B cell (primary cell): Measurements from ENCODE around the gene PBX1. TPM values are rescaled to one million over a fixed set of nuclear protein-coding genes. Genes with fewer than 3 reads are reported as not detected.

Experiments used
- ATAC-seq: fragments of 200-7000 bp; cut with Tn5 transposase; one replicate; pipeline ENCODE4 v1.10.0; 2021; ENCODE audit warnings: low read depth, mild to moderate bottlenecking, moderate number of reproducible peaks, moderate library complexity
- CTCF ChIA-PET: fragments of 350-600 bp; sonication (Branson Sonifier 250); formaldehyde crosslinking; loops from one replicate; lab custom pipeline; 2021; ENCODE audit warnings: antibody characterized with exemption, inconsistent platforms; lab: Charles Lee
- POLR2A ChIA-PET: fragments of 350-600 bp; sonication (Branson Sonifier 250); formaldehyde crosslinking; loops from one replicate; lab custom pipeline; 2021; ENCODE audit warnings: antibody characterized with exemption; lab: Charles Lee
- DNase-seq: peaks from one replicate; pipeline ENCODE4 v3.0.0; 2013
- H2AFZ ChIP-seq: 2 replicates; pipeline ENCODE4 v1.6.1; 2012; ENCODE audit warnings: mild to moderate bottlenecking, low read depth, low read length; ENCODE audit not compliant: insufficient read depth, poor library complexity, severe bottlenecking
- H3K27ac ChIP-seq, 2 donors: 1 replicate in 1 of 2; 2 replicates in 1 of 2; pipeline ENCODE4 v1.5.1; 2012 to 2013; ENCODE audit warnings: low read length in 2 of 2, mild to moderate bottlenecking in 2 of 2, moderate library complexity in 1 of 2
- H3K27me3 ChIP-seq, 4 experiments: fragments of 200-600 bp in 1 of 4; sonication (generic) in 1 of 4; replicated peaks in 1 of 4; 1 replicate in 2 of 4; 2 replicates in 2 of 4; pipeline versions ENCODE4 v1.6.1 to v1.7.0; 2013 to 2016; ENCODE audit warnings: low read length in 3 of 4, mild to moderate bottlenecking in 2 of 4, mixed read lengths in 1 of 4, moderate library complexity in 1 of 4; ENCODE audit not compliant: insufficient read depth in 4 of 4, control insufficient read depth in 3 of 4; ENCODE audit errors: control extremely low read depth in 1 of 4
- H3K36me3 ChIP-seq, 2 experiments: replicated peaks in 1 of 2; 1 replicate in 1 of 2; 2 replicates in 1 of 2; pipeline versions ENCODE4 v1.6.1 to v1.7.1; 2013; ENCODE audit warnings: low read length in 1 of 2; ENCODE audit not compliant: insufficient read depth in 2 of 2, control insufficient read depth in 1 of 2; ENCODE audit errors: control extremely low read depth in 1 of 2, extremely low read depth in 1 of 2
- H3K4me1 ChIP-seq, 2 donors: fragments of 200-600 bp in 1 of 2; sonication (generic) in 1 of 2; 1 replicate in 1 of 2; 2 replicates in 1 of 2; pipeline versions ENCODE4 v1.5.1 to v1.6.1; 2013 to 2017; ENCODE audit warnings: low read length in 2 of 2; ENCODE audit not compliant: control insufficient read depth in 2 of 2, insufficient read depth in 2 of 2
- H3K4me2 ChIP-seq: replicated peaks from 2 replicates; pipeline ENCODE3; 2012; ENCODE audit warnings: mild to moderate bottlenecking, low read depth, low read length; ENCODE audit not compliant: poor library complexity, severe bottlenecking
- H3K4me3 ChIP-seq, 5 experiments: fragments of 200-600 bp in 1 of 5; sonication (generic) in 1 of 5; 1 replicate in 3 of 5; 2 replicates in 2 of 5; pipeline versions ENCODE4 v1.5.1 to v1.7.0; 2011 to 2016; ENCODE audit warnings: low read length in 4 of 5, mild to moderate bottlenecking in 4 of 5, low read depth in 2 of 5, control low read depth in 1 of 5, moderate library complexity in 1 of 5; ENCODE audit not compliant: insufficient read depth in 1 of 5; ENCODE audit errors: control extremely low read depth in 1 of 5, extremely low read depth in 1 of 5
- H3K79me2 ChIP-seq: fragments of 200-600 bp; sonication (generic); one replicate; pipeline ENCODE4 v1.6.0; 2016; ENCODE audit warnings: low read length; ENCODE audit not compliant: control insufficient read depth, insufficient read depth
- H3K9ac ChIP-seq: fragments of 200-600 bp; sonication (generic); 2 replicates; pipeline ENCODE4 v1.6.1; 2017; ENCODE audit warnings: mild to moderate bottlenecking, low read length, moderate library complexity
- H3K9me3 ChIP-seq, 3 donors: one replicate each; pipeline versions ENCODE4 v1.6.1 to v1.7.1; 2013; ENCODE audit warnings: low read length in 2 of 3; ENCODE audit not compliant: control insufficient read depth in 2 of 3, insufficient read depth in 1 of 3; ENCODE audit errors: control extremely low read depth in 1 of 3
- H4K20me1 ChIP-seq: 2 replicates; pipeline ENCODE4 v1.6.0; 2012; ENCODE audit warnings: mild to moderate bottlenecking, low read length; ENCODE audit not compliant: insufficient read depth, control insufficient read depth, poor library complexity, severe bottlenecking
- H3K27ac Mint-ChIP-seq: one replicate; pipeline ENCODE4 v1.8.0; 2021; ENCODE audit warnings: mixed read lengths
- H3K27me3 Mint-ChIP-seq: one replicate; pipeline ENCODE4 v1.8.0; 2021; ENCODE audit warnings: mixed read lengths
- H3K4me1 Mint-ChIP-seq: one replicate; pipeline ENCODE4 v1.8.0; 2021; ENCODE audit warnings: mixed read lengths
- H3K4me3 Mint-ChIP-seq: one replicate; pipeline ENCODE4 v1.8.0; 2021; ENCODE audit warnings: mixed read lengths
- H3K9me3 Mint-ChIP-seq: one replicate; pipeline ENCODE4 v1.8.0; 2022; ENCODE audit warnings: mixed read lengths; ENCODE audit not compliant: insufficient read depth
- CTCF ChIP-seq: fragments of 200-600 bp; IDR thresholded peaks from one replicate; pipeline ENCODE4 v1.8.0; 2022; ENCODE audit warnings: antibody characterized with exemption, mild to moderate bottlenecking
- EZH2 ChIP-seq: IDR thresholded peaks from 2 replicates; pipeline ENCODE4 v1.6.1; 2012; ENCODE audit warnings: borderline replicate concordance, low read depth, mild to moderate bottlenecking, moderate library complexity, low read length; ENCODE audit not compliant: insufficient read depth, poor library complexity, severe bottlenecking
- WGBS: methylation state at CpG from one replicate; pipeline ENCODE4 v1.1.5; 2013; ENCODE audit warnings: missing lambda C conversion rate; ENCODE audit not compliant: insufficient coverage; 5-methylcytosine and 5-hydroxymethylcytosine counted together
- intact Hi-C: fragments of 100-400 bp; cut with micrococcal nuclease; formaldehyde crosslinking; loops from one replicate; pipeline ENCODE4 v1.10.0; 2022
- polyA plus RNA-seq: library from polyadenylated mRNA; depleted of rRNA; stranded (reverse); fragments of >200 nt; gene quantifications from 2 replicates; pipeline ENCODE4 v1.2.3, GENCODE V29; 2012
- total RNA-seq, 2 donors: library from RNA; stranded (reverse); fragments of 120-200 nt in 1 of 2; gene quantifications; 1 replicate in 1 of 2; 2 replicates in 1 of 2; pipeline versions ENCODE4 v1.2.3 to v1.2.4, GENCODE V29; 2013 to 2022

Gene PBX1
- total and polyA plus RNA-seq, 2 donors (not counting 1 experiment from before 2014, with no cell fraction given), result 0.32 TPM; not detected in 1

- Histone ChIP-seq H2AFZ (no peak overlapping the region), H3K4me3 (no peak overlapping the region), H3K36me3 (no peaks in the 10 kb centered on the region), H3K4me2 (no peak overlapping the region), H3K27me3 (no peaks in the 10 kb centered on the region), H3K9me3 (no peaks in the 10 kb centered on the region), H3K27ac (no peak overlapping the region), H4K20me1 (no peaks in the 10 kb centered on the region), H3K4me1 (no peaks in the 10 kb centered on the region), H3K9ac (no peak overlapping the region), H3K79me2 (no peaks in the 10 kb centered on the region)
- Mint-ChIP-seq H3K9me3 (no peaks in the 10 kb centered on the region), H3K27me3 (peaks cover 9% of the 10 kb centered on the region), H3K4me3 (no peak overlapping the region), H3K27ac (no peak overlapping the region), H3K4me1 (no peaks in the 10 kb centered on the region)
- WGBS, result 100% methylated on average over 1 of the region's 3 CpGs
- ChIA-PET POLR2A (no interaction called here), CTCF (no interaction called here)
- intact Hi-C loops, result no loop called here
- ATAC-seq, result no peak
- no peak for DNase-seq
- TF ChIP-seq EZH2 (no peak), CTCF (no peak)
Measured at GRCh38 chr1:164609089-164609488, 50.1 kb downstream of the PBX1 start.

- Histone ChIP-seq H3K4me2 (no peak overlapping the region), H3K79me2 (no peaks in the 10 kb centered on the region), H3K4me1 (no peaks in the 10 kb centered on the region), H3K9ac (no peak overlapping the region), H3K4me3 (no peak overlapping the region), H3K27ac (no peak overlapping the region), H3K36me3 (no peaks in the 10 kb centered on the region), H3K9me3 (no peaks in the 10 kb centered on the region), H4K20me1 (no peaks in the 10 kb centered on the region), H2AFZ (no peak overlapping the region), H3K27me3 (no peaks in the 10 kb centered on the region)
- DNase-seq (no peak), ATAC-seq (no peak)
- CTCF ChIA-PET, result no interaction called here
- WGBS, result 96% methylated on average over 2 of the region's 3 CpGs
- no peaks in the 10 kb centered on the region for H3K4me1 Mint-ChIP-seq
- no peak overlapping the region for H3K27ac Mint-ChIP-seq
- intact Hi-C loops, result loop anchor here (10.0 kb wide), 1 partner anchor 1196 kb away; no protein-coding TSS in a partner anchor
- TF ChIP-seq EZH2 (no peak), CTCF (no peak)
- no peak overlapping the region for H3K4me3 Mint-ChIP-seq
- POLR2A ChIA-PET, result no interaction called here
- no peaks in the 10 kb centered on the region for H3K9me3 Mint-ChIP-seq
- H3K27me3 Mint-ChIP-seq, result peaks cover 3% of the 10 kb centered on the region
Measured at GRCh38 chr1:164610538-164611222, 51.7 kb downstream of the PBX1 start.
